ENCODE measurements around the gene DDX18.

GRCh38 chr2:117832905-117833613, 18.6 kb downstream of the DDX18 start:
- TF ChIP-seq, protein P1, sequence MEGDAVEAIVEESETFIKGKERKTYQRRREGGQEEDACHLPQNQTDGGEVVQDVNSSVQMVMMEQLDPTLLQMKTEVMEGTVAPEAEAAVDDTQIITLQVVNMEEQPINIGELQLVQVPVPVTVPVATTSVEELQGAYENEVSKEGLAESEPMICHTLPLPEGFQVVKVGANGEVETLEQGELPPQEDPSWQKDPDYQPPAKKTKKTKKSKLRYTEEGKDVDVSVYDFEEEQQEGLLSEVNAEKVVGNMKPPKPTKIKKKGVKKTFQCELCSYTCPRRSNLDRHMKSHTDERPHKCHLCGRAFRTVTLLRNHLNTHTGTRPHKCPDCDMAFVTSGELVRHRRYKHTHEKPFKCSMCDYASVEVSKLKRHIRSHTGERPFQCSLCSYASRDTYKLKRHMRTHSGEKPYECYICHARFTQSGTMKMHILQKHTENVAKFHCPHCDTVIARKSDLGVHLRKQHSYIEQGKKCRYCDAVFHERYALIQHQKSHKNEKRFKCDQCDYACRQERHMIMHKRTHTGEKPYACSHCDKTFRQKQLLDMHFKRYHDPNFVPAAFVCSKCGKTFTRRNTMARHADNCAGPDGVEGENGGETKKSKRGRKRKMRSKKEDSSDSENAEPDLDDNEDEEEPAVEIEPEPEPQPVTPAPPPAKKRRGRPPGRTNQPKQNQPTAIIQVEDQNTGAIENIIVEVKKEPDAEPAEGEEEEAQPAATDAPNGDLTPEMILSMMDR (IDR thresholded peaks at IDR 0.05; ENCODE audit: insufficient read depth, low read length, poor library complexity, severe bottlenecking), result no peak
- TF ChIP-seq EZH2phosphoT487 (conservative IDR thresholded peaks at IDR 0.05; ENCODE audit: low read length), result no peak
